Uterus (tissue), 2 donors: ENCODE measurements around the gene ART1.

ENCODE experiments used
- CTCF ChIP-seq, 4 experiments: fragments of 200-600 bp in 2 of 4; fragments of 450-650 bp in 2 of 4; sonication (generic) in 2 of 4; IDR thresholded peaks; one replicate each; pipeline ENCODE4 v1.5.1; 2016 to 2019; ENCODE audit warnings: antibody characterized with exemption in 4 of 4, mild to moderate bottlenecking in 2 of 4, moderate library complexity in 1 of 4
- POLR2A ChIP-seq, 2 donors: fragments of 450-650 bp; IDR thresholded peaks; one replicate each; pipeline ENCODE4 v1.6.1; 2016; ENCODE audit warnings: antibody characterized with exemption in 2 of 2, mild to moderate bottlenecking in 1 of 2, moderate library complexity in 1 of 2

- TF ChIP-seq POLR2A (IDR thresholded peaks at IDR 0.05): no peak
- TF ChIP-seq CTCF (IDR thresholded peaks at IDR 0.05): no peak
These were observed 39.3 kb downstream of the ART1 start for GRCh38 chr11:3684129-3684818.
